Measurements from ENCODE around the gene LRRC8A.
"Not testable (repeated sequence)": the region's sequence is repeated elsewhere in the genome, so short reads cannot be mapped to it uniquely, and the experiment has no call there.

GRCh38 chr9:128961403-128961802 is 79.5 kb downstream of the LRRC8A start:
- not testable (repeated sequence) for TF ChIP-seq CTCF (IDR thresholded peaks at IDR 0.05; ENCODE audit: low read depth, low read length); EZH2phosphoT487 (IDR thresholded peaks at IDR 0.05; ENCODE audit: low read depth)

Data from OCI-LY3 (cell line).